GM21360 (cell line): Measurements from ENCODE around the gene CELF2.
A peak's percentile ranks its signal among the peaks of the same experiment; 100 is the strongest.

Source experiments
- ATAC-seq: cut with Tn5 transposase; IDR thresholded peaks from one replicate; pipeline ENCODE4 v1.9.1; 2021; ENCODE audit warnings: mild to moderate bottlenecking, moderate library complexity; ENCODE audit not compliant: unreplicated experiment

Gene CELF2

GRCh38 chr10:11057018-11057417 is 39.3 kb downstream of the CELF2 start:
- ATAC-seq = no peak

GRCh38 chr10:11057448-11057847 is 39.8 kb downstream of the CELF2 start:
- ATAC-seq = no peak

GRCh38 chr10:11057994-11058393 is 40.3 kb downstream of the CELF2 start:
- no peak for ATAC-seq

- no peak for ATAC-seq
Measured at GRCh38 chr10:11058965-11059364, 41.3 kb downstream of the CELF2 start.

GRCh38 chr10:11063856-11064255 is 46.2 kb downstream of the CELF2 start:
- no peak for ATAC-seq

GRCh38 chr10:11064832-11065231 is 47.2 kb downstream of the CELF2 start:
- no peak for ATAC-seq

GRCh38 chr10:11065567-11065966 is 47.9 kb downstream of the CELF2 start:
- no peak for ATAC-seq

- ATAC-seq = no peak
Measured at GRCh38 chr10:11066520-11066919, 48.8 kb downstream of the CELF2 start.

- no peak for ATAC-seq
Measured at GRCh38 chr10:11068861-11069633, 51.4 kb downstream of the CELF2 start.

GRCh38 chr10:11073410-11073809 is 55.7 kb downstream of the CELF2 start:
- no peak for ATAC-seq

- peak; percentile 97 for ATAC-seq
Measured at GRCh38 chr10:11074536-11075267, 57.0 kb downstream of the CELF2 start.

- no peak for ATAC-seq
Measured at GRCh38 chr10:11076221-11076620, 58.5 kb downstream of the CELF2 start.

- ATAC-seq = peak; percentile 86
Measured at GRCh38 chr10:11080564-11080984, 62.9 kb downstream of the CELF2 start.

- no peak for ATAC-seq
Measured at GRCh38 chr10:11081408-11081807, 63.7 kb downstream of the CELF2 start.

- no peak for ATAC-seq
Measured at GRCh38 chr10:11082526-11082925, 64.9 kb downstream of the CELF2 start.

GRCh38 chr10:11083051-11083450 is 65.4 kb downstream of the CELF2 start:
- no peak for ATAC-seq

- ATAC-seq = no peak
Measured at GRCh38 chr10:11085545-11085944, 67.9 kb downstream of the CELF2 start.

- ATAC-seq = no peak
Measured at GRCh38 chr10:11086177-11086840, 68.6 kb downstream of the CELF2 start.

GRCh38 chr10:11087372-11087771 is 69.7 kb downstream of the CELF2 start:
- no peak for ATAC-seq

- ATAC-seq = no peak
Measured at GRCh38 chr10:11088709-11089108, 71.0 kb downstream of the CELF2 start.

GRCh38 chr10:11089272-11089671 is 71.6 kb downstream of the CELF2 start:
- ATAC-seq = no peak
